GM12878 (cell line): ENCODE measurements around the gene SEPTIN1. TPM values are rescaled to one million over a fixed set of nuclear protein-coding genes. Genes with fewer than 3 reads are reported as not detected.

Experiments
- CHD2 ChIP-seq: IDR thresholded peaks from 2 replicates; pipeline ENCODE4 v1.6.1; 2011; ENCODE audit warnings: low read depth, low read length, improper control_type of control experiment, borderline replicate concordance
- E2F8 ChIP-seq: fragments of 450-650 bp; IDR thresholded peaks from 2 replicates; pipeline ENCODE4 v1.6.1; 2018; ENCODE audit warnings: mild to moderate bottlenecking, low read depth, moderate library complexity; ENCODE audit not compliant: partially characterized antibody
- HDAC6 ChIP-seq: fragments of 200-600 bp; sonication (generic); IDR thresholded peaks from one replicate; pipeline ENCODE4 v1.8.0; 2017; ENCODE audit warnings: antibody characterized with exemption; ENCODE audit not compliant: unreplicated experiment
- IRF5 ChIP-seq: fragments of 450-650 bp; IDR thresholded peaks from 2 replicates; pipeline ENCODE4 v1.6.1; 2017; ENCODE audit warnings: borderline replicate concordance
- JUND ChIP-seq: IDR thresholded peaks from 2 replicates; pipeline ENCODE4 v1.6.1; 2012; ENCODE audit warnings: low read depth, mild to moderate bottlenecking, low read length, improper control_type of control experiment, moderate library complexity
- MEF2B ChIP-seq: fragments of 450-650 bp; IDR thresholded peaks from 2 replicates; pipeline ENCODE4 v1.6.1; 2018; ENCODE audit warnings: mild to moderate bottlenecking, moderate library complexity; ENCODE audit not compliant: partially characterized antibody, poor library complexity, severe bottlenecking
- NR2C2 ChIP-seq: IDR thresholded peaks from 2 replicates; pipeline ENCODE4 v1.6.1; 2011; ENCODE audit warnings: borderline replicate concordance, low read depth; ENCODE audit not compliant: control insufficient read depth, insufficient read length
- SMARCA5 ChIP-seq: fragments of 450-650 bp; IDR thresholded peaks from 2 replicates; pipeline ENCODE4 v1.6.1; 2017; ENCODE audit warnings: mild to moderate bottlenecking
- polyA plus RNA-seq, 11 experiments: library from polyadenylated mRNA; depleted of rRNA in 4 of 11; unstranded in 6 of 11; stranded (reverse) in 5 of 11; fragments of >200 nt; fragmentation: Nextera tagmentation in 4 of 11; fragmentation: Illumina TruSeq in 1 of 11; extraction: Ambion mirVana in 4 of 11; extraction: Trizol in 1 of 11; gene quantifications; 1 replicate in 1 of 11; 2 replicates in 10 of 11; pipeline versions ENCODE4 v1.2.1 to v1.2.3, GENCODE V29; 2011 to 2016; ENCODE audit warnings: inconsistent platforms in 2 of 11, missing spikeins in 2 of 11, low read depth in 1 of 11
- total RNA-seq, 4 experiments: library from RNA; depleted of rRNA in 3 of 4; stranded (reverse); fragments of >200 nt in 3 of 4; fragmentation: Illumina TruSeq in 1 of 4; extraction: Trizol in 1 of 4; gene quantifications; 2 replicates each; pipeline versions ENCODE4 v1.2.1 to v1.2.3, GENCODE V29; 2013 to 2021
- TF ChIP-seq, protein P1 (sequence below): fragments of 450-650 bp; IDR thresholded peaks from 2 replicates; pipeline ENCODE4 v1.6.1; 2017; ENCODE audit warnings: mild to moderate bottlenecking, low read depth, inconsistent platforms; ENCODE audit not compliant: poor library complexity, severe bottlenecking

SEPTIN1 gene
- total and polyA plus RNA-seq, 10 of the 15 experiments (the other 5 are each of a cell fraction or from before 2014, with no cell fraction given) = 2.8 to 153 (median 94.1) TPM

GRCh38 chr16:30417529-30418349 lies 35.4 kb upstream of the SEPTIN1 start (continued):
- TF ChIP-seq, protein P1, sequence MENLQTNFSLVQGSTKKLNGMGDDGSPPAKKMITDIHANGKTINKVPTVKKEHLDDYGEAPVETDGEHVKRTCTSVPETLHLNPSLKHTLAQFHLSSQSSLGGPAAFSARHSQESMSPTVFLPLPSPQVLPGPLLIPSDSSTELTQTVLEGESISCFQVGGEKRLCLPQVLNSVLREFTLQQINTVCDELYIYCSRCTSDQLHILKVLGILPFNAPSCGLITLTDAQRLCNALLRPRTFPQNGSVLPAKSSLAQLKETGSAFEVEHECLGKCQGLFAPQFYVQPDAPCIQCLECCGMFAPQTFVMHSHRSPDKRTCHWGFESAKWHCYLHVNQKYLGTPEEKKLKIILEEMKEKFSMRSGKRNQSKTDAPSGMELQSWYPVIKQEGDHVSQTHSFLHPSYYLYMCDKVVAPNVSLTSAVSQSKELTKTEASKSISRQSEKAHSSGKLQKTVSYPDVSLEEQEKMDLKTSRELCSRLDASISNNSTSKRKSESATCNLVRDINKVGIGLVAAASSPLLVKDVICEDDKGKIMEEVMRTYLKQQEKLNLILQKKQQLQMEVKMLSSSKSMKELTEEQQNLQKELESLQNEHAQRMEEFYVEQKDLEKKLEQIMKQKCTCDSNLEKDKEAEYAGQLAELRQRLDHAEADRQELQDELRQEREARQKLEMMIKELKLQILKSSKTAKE = no peak
- TF ChIP-seq IRF5 (no peak), MEF2B (peak; percentile 8), JUND (no peak), CHD2 (peak; percentile 58; the same call in 1 of the 2 replicates), NR2C2 (no peak), E2F8 (no peak), HDAC6 (peak; percentile 65), SMARCA5 (peak; percentile 89)
